ENCODE results near the gene KCNG2. TPM values are rescaled to one million over a fixed set of nuclear protein-coding genes. Genes with fewer than 3 reads are reported as not detected.
"Not testable (repeated sequence)": the region's sequence is repeated elsewhere in the genome, so short reads cannot be mapped to it uniquely, and the experiment has no call there.

The KCNG2 gene
- total RNA-seq, 1 donor from 2014 or later: not detected

GRCh38 chr18:79875931-79876461 is 78.3 kb downstream of the KCNG2 start:
- DNase-seq (ENCODE audit: low spot score): no peak
- Histone ChIP-seq H3K9ac (no peak overlapping the region), H3F3A (ENCODE audit: low read depth) (peaks cover 3% of the 10 kb centered on the region), H3K4me1 (peaks cover 14% of the 10 kb centered on the region), H3K4me3 (no peak overlapping the region), H4K20me1 (ENCODE audit: low read depth) (no peaks in the 10 kb centered on the region), H3K27me3 (no peaks in the 10 kb centered on the region), H3K9me3 (ENCODE audit: low read depth) (no peaks in the 10 kb centered on the region), H3K36me3 (no peaks in the 10 kb centered on the region), H3K27ac (no peak overlapping the region), H2AFZ (replicated peaks) (no peak overlapping the region), H3K4me2 (no peak overlapping the region), H3K79me2 (ENCODE audit: low read depth) (no peaks in the 10 kb centered on the region)
- Mint-ChIP-seq H3K36me3 (peaks cover 2% of the 10 kb centered on the region), H3K9me3 (no peaks in the 10 kb centered on the region), H3K4me3 (no peak overlapping the region), H3K27me3 (ENCODE audit: insufficient read depth, low read depth) (peaks cover 14% of the 10 kb centered on the region), H3K27ac (no peak overlapping the region), H3K4me1 (peaks cover 12% of the 10 kb centered on the region)
- TF ChIP-seq EZH2phosphoT487 (IDR thresholded peaks at IDR 0.05) (no peak), EZH2 (IDR thresholded peaks at IDR 0.05) (no peak)
- TF ChIP-seq, protein P1, sequence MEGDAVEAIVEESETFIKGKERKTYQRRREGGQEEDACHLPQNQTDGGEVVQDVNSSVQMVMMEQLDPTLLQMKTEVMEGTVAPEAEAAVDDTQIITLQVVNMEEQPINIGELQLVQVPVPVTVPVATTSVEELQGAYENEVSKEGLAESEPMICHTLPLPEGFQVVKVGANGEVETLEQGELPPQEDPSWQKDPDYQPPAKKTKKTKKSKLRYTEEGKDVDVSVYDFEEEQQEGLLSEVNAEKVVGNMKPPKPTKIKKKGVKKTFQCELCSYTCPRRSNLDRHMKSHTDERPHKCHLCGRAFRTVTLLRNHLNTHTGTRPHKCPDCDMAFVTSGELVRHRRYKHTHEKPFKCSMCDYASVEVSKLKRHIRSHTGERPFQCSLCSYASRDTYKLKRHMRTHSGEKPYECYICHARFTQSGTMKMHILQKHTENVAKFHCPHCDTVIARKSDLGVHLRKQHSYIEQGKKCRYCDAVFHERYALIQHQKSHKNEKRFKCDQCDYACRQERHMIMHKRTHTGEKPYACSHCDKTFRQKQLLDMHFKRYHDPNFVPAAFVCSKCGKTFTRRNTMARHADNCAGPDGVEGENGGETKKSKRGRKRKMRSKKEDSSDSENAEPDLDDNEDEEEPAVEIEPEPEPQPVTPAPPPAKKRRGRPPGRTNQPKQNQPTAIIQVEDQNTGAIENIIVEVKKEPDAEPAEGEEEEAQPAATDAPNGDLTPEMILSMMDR (IDR thresholded peaks at IDR 0.05): no peak

- peaks cover 2% of the 10 kb centered on the region for H3K36me3 Mint-ChIP-seq
- Histone ChIP-seq H3K4me1 (peaks cover 14% of the 10 kb centered on the region), H3K79me2 (ENCODE audit: low read depth) (no peaks in the 10 kb centered on the region), H4K20me1 (ENCODE audit: low read depth) (no peaks in the 10 kb centered on the region), H3K9me3 (ENCODE audit: low read depth) (no peaks in the 10 kb centered on the region), H3K9ac (no peak overlapping the region), H3K4me2 (no peak overlapping the region), H2AFZ (replicated peaks) (no peak overlapping the region), H3K4me3 (no peak overlapping the region), H3K27ac (no peak overlapping the region), H3K36me3 (no peaks in the 10 kb centered on the region), H3K27me3 (no peaks in the 10 kb centered on the region), H3F3A (ENCODE audit: low read depth) (peaks cover 3% of the 10 kb centered on the region)
- peaks cover 12% of the 10 kb centered on the region for H3K4me1 Mint-ChIP-seq
- peaks cover 14% of the 10 kb centered on the region for H3K27me3 Mint-ChIP-seq (ENCODE audit: insufficient read depth, low read depth)
- no peak for DNase-seq (ENCODE audit: low spot score)
- H3K27ac Mint-ChIP-seq: no peak overlapping the region
- no peaks in the 10 kb centered on the region for H3K9me3 Mint-ChIP-seq
- TF ChIP-seq, protein P1 (IDR thresholded peaks at IDR 0.05): no peak
- no peak overlapping the region for H3K4me3 Mint-ChIP-seq
These were observed 78.8 kb downstream of the KCNG2 start for GRCh38 chr18:79876497-79876896.

DNA sequence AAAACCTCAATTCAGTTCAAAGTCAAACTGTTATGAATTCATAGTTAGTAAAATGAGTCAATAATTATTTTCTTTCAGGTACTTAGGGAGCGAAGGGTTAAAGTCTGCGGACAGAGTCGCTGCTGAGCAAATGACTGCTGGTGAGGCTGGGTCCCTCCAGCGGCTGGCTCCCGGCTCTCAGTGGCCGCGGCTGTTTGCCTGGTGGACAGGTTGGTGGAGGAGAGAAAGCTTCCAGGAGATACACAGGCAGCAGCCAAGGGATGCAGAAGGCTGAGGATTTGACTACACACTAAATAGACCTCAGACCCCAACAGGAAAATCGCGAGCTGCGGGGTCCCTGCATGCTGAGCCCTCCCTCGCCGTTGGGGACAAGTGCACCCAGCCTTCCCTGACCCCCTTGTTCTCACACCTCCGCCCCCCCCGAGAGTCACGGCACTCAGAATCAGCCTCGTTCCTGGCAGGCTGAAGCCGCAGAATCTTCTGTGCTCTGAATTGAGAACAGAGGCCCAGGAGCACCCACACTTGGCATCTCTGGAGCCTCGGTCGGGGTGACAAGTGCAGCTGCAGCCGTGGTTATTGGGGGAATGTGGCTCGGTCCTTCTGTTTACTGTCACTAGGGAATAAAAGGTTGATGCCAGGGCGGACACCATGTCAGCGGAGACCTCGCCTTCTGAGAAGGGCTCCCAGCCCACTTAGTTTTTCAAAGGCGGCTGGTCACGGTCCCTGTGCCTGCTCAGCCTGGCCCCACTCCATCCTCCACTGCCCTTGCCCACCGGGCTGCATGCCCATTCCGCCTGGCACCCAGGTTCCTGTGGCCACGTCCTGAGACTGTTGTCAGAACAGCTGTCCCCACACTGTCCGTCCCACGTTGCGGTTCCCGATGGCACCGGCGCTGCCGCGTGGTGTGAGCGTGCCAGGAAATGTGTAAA is 79.7 kb downstream of the KCNG2 start:
- Histone ChIP-seq H3F3A (ENCODE audit: low read depth) (peaks cover 3% of the 10 kb centered on the region), H4K20me1 (ENCODE audit: low read depth) (no peaks in the 10 kb centered on the region), H3K79me2 (ENCODE audit: low read depth) (no peaks in the 10 kb centered on the region), H3K4me1 (peaks cover 14% of the 10 kb centered on the region), H3K36me3 (no peaks in the 10 kb centered on the region), H3K9me3 (ENCODE audit: low read depth) (no peaks in the 10 kb centered on the region), H3K27me3 (no peaks in the 10 kb centered on the region), H2AFZ (replicated peaks) (peak overlapping the region; percentile 6), H3K27ac (no peak overlapping the region), H3K4me3 (no peak overlapping the region), H3K4me2 (no peak overlapping the region), H3K9ac (no peak overlapping the region)
- peak; percentile 54 for DNase-seq (ENCODE audit: low spot score)
- H3K9me3 Mint-ChIP-seq: peaks cover 6% of the 10 kb centered on the region
- H3K36me3 Mint-ChIP-seq: peaks cover 2% of the 10 kb centered on the region
- peaks cover 14% of the 10 kb centered on the region for H3K27me3 Mint-ChIP-seq (ENCODE audit: insufficient read depth, low read depth)
- TF ChIP-seq, protein P1 (IDR thresholded peaks at IDR 0.05): peak; percentile 21
- TF ChIP-seq EZH2phosphoT487 (IDR thresholded peaks at IDR 0.05): no peak
- no peak for TF ChIP-seq EZH2 (IDR thresholded peaks at IDR 0.05)
- peaks cover 12% of the 10 kb centered on the region for H3K4me1 Mint-ChIP-seq
- H3K4me3 Mint-ChIP-seq: peak overlapping the region; percentile 57
- peak overlapping the region; percentile 29 for H3K27ac Mint-ChIP-seq

- H3K27ac ChIP-seq; H3K27me3 ChIP-seq; H4K20me1 ChIP-seq (ENCODE audit: low read depth); H3K27ac Mint-ChIP-seq; H3K4me1 ChIP-seq; H3K36me3 Mint-ChIP-seq; H3K4me3 ChIP-seq; H3K9me3 ChIP-seq (ENCODE audit: low read depth); H3K9ac ChIP-seq; DNase-seq (ENCODE audit: low spot score); H3K36me3 ChIP-seq; H2AFZ ChIP-seq (replicated peaks); H3K4me3 Mint-ChIP-seq; H3K9me3 Mint-ChIP-seq; H3F3A ChIP-seq (ENCODE audit: low read depth); H3K4me2 ChIP-seq; H3K79me2 ChIP-seq (ENCODE audit: low read depth): not testable (repeated sequence)
- Mint-ChIP-seq H3K27me3 (ENCODE audit: insufficient read depth, low read depth) (peaks cover 14% of the 10 kb centered on the region), H3K4me1 (peaks cover 10% of the 10 kb centered on the region)
These were observed 80.5 kb downstream of the KCNG2 start for GRCh38 chr18:79878246-79878645.

Measured in neural progenitor cell (in vitro differentiated cells).